K562 (cell line): ENCODE measurements around the gene YKT6. TPM values are rescaled to one million over a fixed set of nuclear protein-coding genes. Genes with fewer than 3 reads are reported as not detected.

Experiments used
- ATF1 ChIP-seq, 2 experiments: fragments of 450-650 bp in 1 of 2; IDR thresholded peaks; 2 replicates each; pipeline ENCODE4 v1.6.1; 2016; ENCODE audit warnings: missing compliant biosample characterization in 1 of 2, missing genetic modification characterization in 1 of 2
- ERF ChIP-seq: fragments of 450-650 bp; formaldehyde crosslinking; IDR thresholded peaks from 2 replicates; pipeline ENCODE4 v1.4.0; 2020; ENCODE audit warnings: mild to moderate bottlenecking, mixed read lengths
- FOXK2 ChIP-seq, 2 experiments: fragments of 450-650 bp; IDR thresholded peaks in 1 of 2; conservative IDR thresholded peaks in 1 of 2; 2 replicates each; pipeline ENCODE4 v1.6.1; 2016; ENCODE audit warnings: low read depth in 2 of 2, mild to moderate bottlenecking in 1 of 2
- GABPA ChIP-seq: fragments of 200-800 bp; sonication (Bioruptor generic); conservative IDR thresholded peaks from 2 replicates; pipeline ENCODE4 v1.6.1; 2016; ENCODE audit warnings: low read depth, missing genetic modification characterization, missing compliant biosample characterization
- HCFC1 ChIP-seq: IDR thresholded peaks from 2 replicates; pipeline ENCODE4 v1.6.1; 2012; ENCODE audit warnings: low read depth, low read length, improper control_type of control experiment
- HNRNPL ChIP-seq: fragments of 200-400 bp; formaldehyde crosslinking; IDR thresholded peaks from 2 replicates; pipeline ENCODE4 v1.6.1; 2017; ENCODE audit warnings: low read depth, mild to moderate bottlenecking, low read length
- MGA ChIP-seq: fragments of 450-650 bp; IDR thresholded peaks from 2 replicates; pipeline ENCODE4 v1.6.1; 2016; ENCODE audit warnings: mild to moderate bottlenecking, moderate library complexity
- MLX ChIP-seq, 2 experiments: fragments of 450-650 bp in 1 of 2; sonication (generic) in 1 of 2; formaldehyde crosslinking; conservative IDR thresholded peaks; 2 replicates each; pipeline versions ENCODE4 v1.4.0 to v1.8.1; 2020 to 2022; ENCODE audit warnings: mild to moderate bottlenecking in 1 of 2, missing genetic modification reagents in 1 of 2
- NCOR1 ChIP-seq: fragments of 450-650 bp; IDR thresholded peaks from 2 replicates; pipeline ENCODE4 v1.6.1; 2016; ENCODE audit warnings: mild to moderate bottlenecking, moderate library complexity
- PCBP2 ChIP-seq: fragments of 200-400 bp; formaldehyde crosslinking; IDR thresholded peaks from 2 replicates; pipeline ENCODE4 v1.6.1; 2018; ENCODE audit warnings: low read length, low read depth, mild to moderate bottlenecking, moderate library complexity; ENCODE audit not compliant: poor library complexity, severe bottlenecking
- SIN3B ChIP-seq: fragments of 450-650 bp; IDR thresholded peaks from 2 replicates; pipeline ENCODE4 v1.6.1; 2017; ENCODE audit warnings: low read depth, mild to moderate bottlenecking, moderate library complexity
- SMAD4 ChIP-seq: fragments of 250-450 bp; sonication (Bioruptor Pico); conservative IDR thresholded peaks from 2 replicates; pipeline ENCODE4 v1.8.0; 2021; ENCODE audit warnings: inconsistent platforms, mild to moderate bottlenecking, moderate library complexity
- STAT5B ChIP-seq: fragments of 250-450 bp; sonication (Bioruptor Pico); IDR thresholded peaks from 2 replicates; pipeline ENCODE4 v1.8.0; 2021; ENCODE audit warnings: mild to moderate bottlenecking, inconsistent platforms
- ZBTB26 ChIP-seq: fragments of 450-650 bp; formaldehyde crosslinking; IDR thresholded peaks from 2 replicates; pipeline ENCODE4 v1.4.0; 2022; ENCODE audit warnings: missing genetic modification characterization
- polyA plus RNA-seq, 8 experiments: library from polyadenylated mRNA; depleted of rRNA in 4 of 8; stranded (reverse) in 5 of 8; unstranded in 3 of 8; fragments of >200 nt; fragmentation: Nextera tagmentation in 2 of 8; fragmentation: Illumina TruSeq in 1 of 8; extraction: Ambion mirVana in 2 of 8; extraction: Trizol in 1 of 8; gene quantifications; 2 replicates each; pipeline versions ENCODE4 v1.2.1 to v1.2.3, GENCODE V29; 2011 to 2014; ENCODE audit warnings: inconsistent platforms in 1 of 8, missing spikeins in 1 of 8
- total RNA-seq, 7 experiments: library from RNA; depleted of rRNA in 6 of 7; stranded (reverse); fragments of >200 nt in 6 of 7; fragmentation: Illumina TruSeq in 2 of 7; extraction: Trizol in 2 of 7; gene quantifications; 2 replicates each; pipeline versions ENCODE4 v1.2.1 to v1.2.3, GENCODE V29; 2011 to 2021; ENCODE audit warnings: low replicate concordance in 1 of 7

The YKT6 gene
- total and polyA plus RNA-seq, 9 of the 15 experiments (the other 6 are each of a cell fraction or from before 2014, with no cell fraction given): 1.6 to 90.6 (median 75.1) TPM

- TF ChIP-seq HCFC1 (peak; percentile 82), GABPA (tag) (peak; percentile 97), ATF1 (CRISPR knock-in tag; IDR thresholded peaks at IDR 0.05) (no peak), ATF1 (tag; IDR thresholded peaks at IDR 0.05) (peak; percentile 71), ZBTB26 (CRISPR knock-in tag) (no peak), SMAD4 (CRISPR knock-in tag) (peak; percentile 44), MLX (CRISPR knock-in tag; conservative IDR thresholded peaks at IDR 0.05) (no peak), HNRNPL (no peak), PCBP2 (no peak), ERF (CRISPR knock-in tag) (0 out of 2 replicates have a peak, but pooled peaks have one; percentile 41), NCOR1 (0 out of 2 replicates have a peak, but pooled peaks have one; percentile 11), SIN3B (peak; percentile 71; the same call in 1 of the 2 replicates), STAT5B (CRISPR knock-in tag) (no peak), FOXK2 (conservative IDR thresholded peaks at IDR 0.05 in 1 of 2, IDR thresholded peaks at IDR 0.05 in 1 of 2; ENCODE audit: low read depth in 2 of 2) (peak; percentile 73 to 75), MGA (no peak)
These were observed at the start of gene YKT6 (continued) for GRCh38 chr7:44200699-44201461.
